Adrenal gland (tissue), 5 donors: ENCODE results near the gene CHRNG.

Experiments
- CTCF ChIP-seq, 6 experiments: fragments of 450-650 bp in 4 of 6; fragments of 200-600 bp in 2 of 6; sonication (generic) in 1 of 6; IDR thresholded peaks; 1 replicate in 5 of 6; 2 replicates in 1 of 6; pipeline versions ENCODE4 v1.5.1 to v1.8.0; 2016 to 2021; ENCODE audit warnings: antibody characterized with exemption in 6 of 6, mild to moderate bottlenecking in 2 of 6, moderate library complexity in 1 of 6
- POLR2A ChIP-seq, 2 donors: fragments of 450-650 bp; IDR thresholded peaks; one replicate each; pipeline ENCODE4 v1.6.1; 2017; ENCODE audit warnings: antibody characterized with exemption in 2 of 2, mild to moderate bottlenecking in 2 of 2, moderate library complexity in 1 of 2
- donor health status: DM: no; HTN: no; CAD: no.

GRCh38 chr2:232492236-232492848, 47.1 kb upstream of the CHRNG start:
- TF ChIP-seq CTCF (IDR thresholded peaks at IDR 0.05) (no peak), POLR2A (IDR thresholded peaks at IDR 0.05) (no peak)
